Raji (cell line): ENCODE results near the gene BMAL1.

Experiments used
- POLR2A ChIP-seq: IDR thresholded peaks from 2 replicates; pipeline ENCODE4 v1.6.1; 2011; ENCODE audit warnings: low read depth, low read length, control low read depth; ENCODE audit not compliant: insufficient read depth

The BMAL1 gene

GRCh38 chr11:13391217-13391616, 113.6 kb downstream of the BMAL1 start:
- no peak for TF ChIP-seq POLR2A

GRCh38 chr11:13405220-13405619, 127.6 kb downstream of the BMAL1 start:
- no peak for TF ChIP-seq POLR2A

- TF ChIP-seq POLR2A, result no peak
Observed at GRCh38 chr11:13415201-13415600, 137.6 kb downstream of the BMAL1 start.

GRCh38 chr11:13421561-13421960, 144.0 kb downstream of the BMAL1 start:
- no peak for TF ChIP-seq POLR2A

- no peak for TF ChIP-seq POLR2A
Observed at GRCh38 chr11:13423372-13423771, 145.8 kb downstream of the BMAL1 start.

- TF ChIP-seq POLR2A, result no peak
Observed at GRCh38 chr11:13427440-13427839, 149.8 kb downstream of the BMAL1 start.

GRCh38 chr11:13429288-13429687, 151.7 kb downstream of the BMAL1 start:
- TF ChIP-seq POLR2A, result no peak

GRCh38 chr11:13429836-13430235, 152.2 kb downstream of the BMAL1 start:
- TF ChIP-seq POLR2A, result no peak

- no peak for TF ChIP-seq POLR2A
Observed at GRCh38 chr11:13433437-13433836, 155.8 kb downstream of the BMAL1 start.

GRCh38 chr11:13434247-13435205, 156.9 kb downstream of the BMAL1 start:
- TF ChIP-seq POLR2A, result no peak
